ENCODE data around the gene LIN37. TPM values are rescaled to one million over a fixed set of nuclear protein-coding genes. Genes with fewer than 3 reads are reported as not detected.

The LIN37 gene
- total and polyA plus RNA-seq, 2 of the 13 experiments (the other 11 are each of a cell fraction or from before 2014, with no cell fraction given), result 6.3 to 8.7 TPM

- TF ChIP-seq IKZF4 (CRISPR knock-in tag; IDR thresholded peaks at IDR 0.05; ENCODE audit: borderline replicate concordance, low read depth, not compliant biosample characterization) (no peak), ZC3H4 (CRISPR knock-in tag; IDR thresholded peaks at IDR 0.05; ENCODE audit: borderline replicate concordance) (no peak), ZNF383 (CRISPR knock-in tag; IDR thresholded peaks at IDR 0.05; ENCODE audit: borderline replicate concordance) (no peak), HNRNPK (IDR thresholded peaks at IDR 0.05; ENCODE audit: low read depth, low read length, poor library complexity, severe bottlenecking) (no peak), KDM5A (IDR thresholded peaks at IDR 0.05; ENCODE audit: borderline replicate concordance, low read length) (peak; percentile 84; the same call in 1 of the 2 replicates), GFI1 (CRISPR knock-in tag; IDR thresholded peaks at IDR 0.05; ENCODE audit: borderline replicate concordance) (no peak), ATF6 (CRISPR knock-in tag; conservative IDR thresholded peaks at IDR 0.05) (no peak), KLF13 (CRISPR knock-in tag; IDR thresholded peaks at IDR 0.05) (no peak), E2F2 (CRISPR knock-in tag; IDR thresholded peaks at IDR 0.05; ENCODE audit: borderline replicate concordance) (no peak), ZNF20 (CRISPR knock-in tag; IDR thresholded peaks at IDR 0.05) (no peak), ZNF644 (CRISPR knock-in tag; IDR thresholded peaks at IDR 0.05; ENCODE audit: low read depth) (no peak), RXRB (CRISPR knock-in tag; IDR thresholded peaks at IDR 0.05; ENCODE audit: borderline replicate concordance) (no peak), TEAD2 (CRISPR knock-in tag; IDR thresholded peaks at IDR 0.05) (no peak), ZFP41 (CRISPR knock-in tag; IDR thresholded peaks at IDR 0.05; ENCODE audit: borderline replicate concordance) (no peak), ZNF747 (CRISPR knock-in tag; IDR thresholded peaks at IDR 0.05; ENCODE audit: borderline replicate concordance) (no peak), ZNF777 (CRISPR knock-in tag; IDR thresholded peaks at IDR 0.05) (peak; percentile 85), SMAD1 (CRISPR knock-in tag; IDR thresholded peaks at IDR 0.05; ENCODE audit: borderline replicate concordance, low read depth) (no peak), HBP1 (CRISPR knock-in tag; IDR thresholded peaks at IDR 0.05; ENCODE audit: low read depth) (no peak), ZNF460 (CRISPR knock-in tag; IDR thresholded peaks at IDR 0.05; ENCODE audit: borderline replicate concordance) (no peak), SMYD3 (CRISPR knock-in tag; IDR thresholded peaks at IDR 0.05) (0 out of 2 replicates have a peak, but pooled peaks have one; percentile 71), NFRKB (IDR thresholded peaks at IDR 0.05) (no peak), SMARCE1 (IDR thresholded peaks at IDR 0.05; ENCODE audit: borderline replicate concordance) (no peak), POLR2A (IDR thresholded peaks at IDR 0.05; ENCODE audit: insufficient read depth in 1 of 2, low read depth in 2 of 2, low read length in 2 of 2) (peak; percentile 83 to 93), ZNF552 (CRISPR knock-in tag; IDR thresholded peaks at IDR 0.05; ENCODE audit: borderline replicate concordance) (no peak), ETV5 (CRISPR knock-in tag; IDR thresholded peaks at IDR 0.05; ENCODE audit: borderline replicate concordance) (peak; percentile 71; the same call in 1 of the 2 replicates)
Observed at GRCh38 chr19:35748106-35749020, at the start of gene LIN37 (continued).
